Activated T-helper 1 cell treated with anti-CD3 and anti-CD28 coated beads, Interleukin-12 subunit alpha, Interleukin-12 subunit beta, Interleukin-2, Interleukin-4 antibody, amounts not matched to agents 30 ng/mL and 10 ng/mL and 1 ng/mL, durations not matched to agents 14 hours and 24 hours and 36 hours (primary cell): ENCODE results near the gene ARL16. TPM values are rescaled to one million over a fixed set of nuclear protein-coding genes. Genes with fewer than 3 reads are reported as not detected.

Experiments
- DNase-seq: peaks from one replicate; pipeline ENCODE4 v3.0.0; 2021; ENCODE audit warnings: low spot score
- H3K27ac Mint-ChIP-seq: one replicate; pipeline ENCODE4 v1.8.0; 2021; ENCODE audit warnings: mild to moderate bottlenecking, mixed read lengths
- H3K27me3 Mint-ChIP-seq: one replicate; pipeline ENCODE4 v1.8.0; 2022; ENCODE audit warnings: mild to moderate bottlenecking, moderate library complexity, mixed read lengths; ENCODE audit not compliant: insufficient read depth
- H3K36me3 Mint-ChIP-seq: one replicate; pipeline ENCODE4 v1.8.0; 2021; ENCODE audit warnings: low read depth, mixed read lengths
- H3K4me1 Mint-ChIP-seq: one replicate; pipeline ENCODE4 v1.8.0; 2021; ENCODE audit warnings: low read depth, mixed read lengths
- H3K4me3 Mint-ChIP-seq: one replicate; pipeline ENCODE4 v1.8.0; 2021; ENCODE audit warnings: mild to moderate bottlenecking, moderate library complexity, mixed read lengths
- H3K9me3 Mint-ChIP-seq: one replicate; pipeline ENCODE4 v1.8.0; 2021; ENCODE audit warnings: mixed read lengths
- intact Hi-C: fragments of 100-400 bp; cut with micrococcal nuclease; formaldehyde crosslinking; loops from one replicate; pipeline ENCODE4 v1.15.1; 2024
- total RNA-seq: library from RNA; stranded (reverse); gene quantifications from 2 replicates; pipeline ENCODE4 v1.2.3, GENCODE V29; 2022

ARL16 gene
- total RNA-seq, 1 donor from 2014 or later, result 37.6 TPM

DNA sequence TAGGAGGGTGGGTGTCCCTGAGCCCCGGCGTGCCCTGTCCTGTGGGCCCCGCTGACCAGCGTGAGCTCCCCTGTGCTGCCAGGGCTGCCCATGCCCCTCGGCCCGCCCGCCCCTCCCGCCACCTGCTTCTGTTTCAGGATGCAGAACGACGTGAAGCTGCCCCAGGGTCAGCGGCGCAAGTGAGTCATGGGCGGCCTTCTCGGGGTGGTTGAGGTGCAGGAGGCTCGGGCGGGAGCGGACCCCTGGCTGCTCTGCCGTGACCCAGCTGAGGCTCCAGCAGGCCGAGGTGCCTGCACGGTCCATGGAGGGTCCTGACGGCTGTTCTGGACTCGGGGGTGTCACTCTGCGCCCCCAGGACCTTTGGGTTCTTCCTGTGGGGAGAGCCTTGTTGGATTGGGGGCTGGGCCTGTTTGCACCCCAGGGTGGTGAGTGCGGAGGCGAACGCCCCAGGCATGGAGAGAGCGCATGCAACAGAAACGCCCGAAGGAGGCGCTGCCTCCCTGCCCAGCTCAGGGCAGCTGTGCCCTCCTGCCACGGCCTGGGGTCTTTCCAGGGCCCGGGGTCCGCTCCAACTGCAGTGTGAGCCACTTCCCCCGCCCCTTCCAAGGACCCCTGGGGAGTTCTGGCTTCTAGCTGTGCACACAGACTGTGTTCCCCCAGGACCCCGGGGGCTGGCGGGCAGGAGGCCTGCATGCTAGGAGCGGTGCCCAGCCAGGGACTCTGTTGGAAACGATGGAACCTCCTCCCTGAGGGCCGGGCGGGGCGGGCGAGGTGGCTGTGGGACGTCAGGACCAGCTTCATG lies 32.5 kb upstream of the ARL16 start:
- Mint-ChIP-seq H3K27me3 (no peaks in the 10 kb centered on the region), H3K9me3 (no peaks in the 10 kb centered on the region), H3K4me1 (peaks cover 8% of the 10 kb centered on the region), H3K27ac (no peak overlapping the region), H3K4me3 (no peak overlapping the region), H3K36me3 (no peaks in the 10 kb centered on the region)
- DNase-seq, result no peak
- intact Hi-C loops, result no loop called here

GRCh38 chr17:81715107-81715871 lies 31.7 kb upstream of the ARL16 start:
- H3K9me3 Mint-ChIP-seq, result no peaks in the 10 kb centered on the region
- H3K4me3 Mint-ChIP-seq, result no peak overlapping the region
- H3K36me3 Mint-ChIP-seq, result no peaks in the 10 kb centered on the region
- H3K27me3 Mint-ChIP-seq, result no peaks in the 10 kb centered on the region
- peaks cover 13% of the 10 kb centered on the region for H3K4me1 Mint-ChIP-seq
- no peak for DNase-seq
- intact Hi-C loops, result no loop called here
- no peak overlapping the region for H3K27ac Mint-ChIP-seq

- Mint-ChIP-seq H3K27me3 (no peaks in the 10 kb centered on the region), H3K36me3 (peaks cover 5% of the 10 kb centered on the region), H3K27ac (no peak overlapping the region), H3K9me3 (no peaks in the 10 kb centered on the region), H3K4me1 (peaks cover 13% of the 10 kb centered on the region), H3K4me3 (peak overlapping the region; percentile 26)
- intact Hi-C loops, result loop anchor here (5.0 kb wide), 1 partner anchor 308 kb away; the partner anchor contains the start of genes CENPX and LRRC45
- no peak for DNase-seq
These were observed 31.0 kb upstream of the ARL16 start for GRCh38 chr17:81714412-81715106.

GRCh38 chr17:81713556-81714411 lies 30.2 kb upstream of the ARL16 start:
- H3K9me3 Mint-ChIP-seq, result no peaks in the 10 kb centered on the region
- DNase-seq, result no peak
- intact Hi-C loops, result loop anchor here (5.0 kb wide), 1 partner anchor 309 kb away; the partner anchor contains the start of genes CENPX and LRRC45
- H3K36me3 Mint-ChIP-seq, result peaks cover 8% of the 10 kb centered on the region
- H3K27ac Mint-ChIP-seq, result no peak overlapping the region
- no peaks in the 10 kb centered on the region for H3K27me3 Mint-ChIP-seq
- peak overlapping the region; percentile 90 for H3K4me3 Mint-ChIP-seq
- peaks cover 13% of the 10 kb centered on the region for H3K4me1 Mint-ChIP-seq

GRCh38 chr17:81713004-81713555 lies 29.5 kb upstream of the ARL16 start:
- no peaks in the 10 kb centered on the region for H3K27me3 Mint-ChIP-seq
- intact Hi-C loops, result loop anchor here (5.0 kb wide), 1 partner anchor 309 kb away; the partner anchor contains the start of genes CENPX and LRRC45
- no peaks in the 10 kb centered on the region for H3K9me3 Mint-ChIP-seq
- peaks cover 9% of the 10 kb centered on the region for H3K36me3 Mint-ChIP-seq
- no peak for DNase-seq
- peak overlapping the region; percentile 90 for H3K4me3 Mint-ChIP-seq
- H3K4me1 Mint-ChIP-seq, result peaks cover 13% of the 10 kb centered on the region
- H3K27ac Mint-ChIP-seq, result peak overlapping the region; percentile 79

DNA sequence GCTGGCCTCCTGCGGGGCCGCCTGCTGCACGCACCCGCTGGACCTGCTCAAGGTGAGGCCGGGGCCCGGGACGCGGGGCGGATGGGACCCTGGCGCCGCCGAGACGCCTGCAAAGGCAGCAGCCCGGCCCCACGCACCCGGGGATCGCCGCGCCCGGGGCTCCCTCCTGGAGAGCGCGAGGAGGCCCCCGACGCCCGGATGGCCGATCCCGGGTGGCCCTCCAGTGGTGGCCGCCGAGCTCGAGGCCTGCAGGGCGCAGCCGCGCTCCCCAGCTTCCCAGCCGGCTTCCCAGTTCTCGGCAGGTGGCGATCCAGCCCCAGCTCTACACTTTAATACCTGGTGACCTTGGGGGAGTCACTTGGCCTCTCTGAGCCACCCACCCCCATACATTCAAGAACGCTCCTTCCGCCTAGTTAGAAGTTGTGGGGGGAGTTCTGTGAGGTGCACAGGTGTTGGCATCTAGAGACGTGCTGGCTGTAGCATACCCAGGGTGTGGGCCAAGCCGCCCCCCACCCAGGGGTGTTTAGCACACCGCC lies 28.9 kb upstream of the ARL16 start:
- peaks cover 9% of the 10 kb centered on the region for H3K36me3 Mint-ChIP-seq
- H3K9me3 Mint-ChIP-seq, result no peaks in the 10 kb centered on the region
- H3K4me1 Mint-ChIP-seq, result peaks cover 13% of the 10 kb centered on the region
- H3K27ac Mint-ChIP-seq, result peak overlapping the region; percentile 79
- no peak for DNase-seq
- intact Hi-C loops, result loop anchor here (1.0 to 5.0 kb wide), 4 partner anchors 9 to 310 kb away; partner anchors contain the start of genes CENPX, LRRC45, MRPL12 and P4HB
- peak overlapping the region; percentile 90 for H3K4me3 Mint-ChIP-seq
- H3K27me3 Mint-ChIP-seq, result no peaks in the 10 kb centered on the region

DNA sequence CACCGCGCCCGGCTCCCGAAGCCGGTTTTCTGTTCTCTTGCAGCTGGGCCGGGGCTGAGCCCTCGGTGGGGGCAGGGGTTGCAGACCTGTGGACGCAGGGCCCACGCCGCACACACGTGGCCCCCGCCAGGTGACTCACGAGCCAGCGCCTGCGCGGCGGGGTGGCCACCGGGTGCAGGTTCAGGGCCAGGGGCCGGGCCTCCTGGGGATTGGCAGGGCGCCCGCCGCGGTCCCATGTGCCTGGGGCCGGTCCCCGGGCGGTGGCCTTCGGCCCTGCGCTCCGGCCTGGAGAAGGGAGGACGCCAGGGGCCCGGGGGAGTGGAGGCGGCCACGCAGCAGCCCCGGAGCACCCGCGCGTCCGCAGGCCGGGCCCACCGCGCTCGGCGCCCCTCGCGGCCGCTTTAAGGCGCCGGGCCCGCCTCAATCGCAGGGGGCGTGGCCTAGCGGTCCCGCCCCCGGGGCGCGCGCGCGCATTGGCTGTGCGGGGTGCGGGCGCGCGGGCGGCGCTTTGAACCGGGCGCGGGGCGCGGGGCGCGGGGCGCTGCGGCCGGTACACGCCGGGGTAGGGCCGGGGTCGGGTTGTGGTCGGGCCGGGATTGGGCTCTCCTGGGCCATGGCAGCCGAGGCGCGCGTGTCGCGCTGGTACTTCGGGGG lies 28.3 kb upstream of the ARL16 start, which contains the start of gene SLC25A10:
TSS of gene SLC25A10 (plus strand) at position 471 of the 654 bp plus-strand sequence. CDS start at position 614, 143 bp downstream.
- DNase-seq, result peak; percentile 81
- no peaks in the 10 kb centered on the region for H3K9me3 Mint-ChIP-seq
- H3K27me3 Mint-ChIP-seq, result no peaks in the 10 kb centered on the region
- H3K27ac Mint-ChIP-seq, result peak within 1 kb of the TSS; percentile 79
- H3K36me3 Mint-ChIP-seq, result peaks cover 12% of the 10 kb centered on the region
- intact Hi-C loops, result loop anchor here (1.0 to 5.0 kb wide), 5 partner anchors 9 to 310 kb away; partner anchors contain the start of genes ARL16, CENPX, LRRC45 and MRPL12
- H3K4me3 Mint-ChIP-seq, result peak within 1 kb of the TSS; percentile 90
- peaks cover 13% of the 10 kb centered on the region for H3K4me1 Mint-ChIP-seq

- intact Hi-C loops, result loop anchor here (1.0 to 5.0 kb wide), 2 partner anchors 27 to 312 kb away; partner anchors contain the start of genes ARL16, CENPX and LRRC45
- Mint-ChIP-seq H3K9me3 (no peaks in the 10 kb centered on the region), H3K36me3 (peaks cover 23% of the 10 kb centered on the region), H3K27ac (peak overlapping the region; percentile 48), H3K4me3 (peak overlapping the region; percentile 80), H3K27me3 (no peaks in the 10 kb centered on the region), H3K4me1 (peaks cover 15% of the 10 kb centered on the region)
- no peak for DNase-seq
These were observed 27.1 kb upstream of the ARL16 start for GRCh38 chr17:81710514-81711308.

DNA sequence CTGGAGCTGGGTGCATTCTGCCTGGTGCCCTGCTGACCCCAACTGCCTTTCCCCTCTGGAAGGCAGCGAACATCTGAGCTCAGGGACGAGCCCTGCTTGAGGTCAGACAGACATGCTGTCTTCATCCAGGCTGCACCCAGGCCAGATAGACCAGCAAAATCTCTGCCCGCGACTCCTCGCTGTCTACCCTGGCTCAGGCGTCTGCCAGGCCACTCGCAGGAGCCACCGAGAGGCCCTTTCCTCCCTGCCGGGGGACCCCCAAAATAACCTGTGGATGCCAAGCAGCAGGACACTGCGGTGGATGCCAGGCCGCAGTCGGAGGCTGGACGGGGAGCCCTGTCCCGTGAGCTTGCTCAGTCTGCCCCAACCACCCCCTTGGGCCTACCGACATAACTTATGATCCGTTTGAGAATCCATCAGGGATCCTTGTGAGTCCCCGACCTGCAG lies 25.2 kb upstream of the ARL16 start:
- Mint-ChIP-seq H3K27me3 (no peaks in the 10 kb centered on the region), H3K4me1 (peaks cover 24% of the 10 kb centered on the region), H3K9me3 (no peaks in the 10 kb centered on the region), H3K4me3 (no peak overlapping the region), H3K27ac (no peak overlapping the region), H3K36me3 (peaks cover 33% of the 10 kb centered on the region)
- intact Hi-C loops, result no loop called here
- no peak for DNase-seq

DNA sequence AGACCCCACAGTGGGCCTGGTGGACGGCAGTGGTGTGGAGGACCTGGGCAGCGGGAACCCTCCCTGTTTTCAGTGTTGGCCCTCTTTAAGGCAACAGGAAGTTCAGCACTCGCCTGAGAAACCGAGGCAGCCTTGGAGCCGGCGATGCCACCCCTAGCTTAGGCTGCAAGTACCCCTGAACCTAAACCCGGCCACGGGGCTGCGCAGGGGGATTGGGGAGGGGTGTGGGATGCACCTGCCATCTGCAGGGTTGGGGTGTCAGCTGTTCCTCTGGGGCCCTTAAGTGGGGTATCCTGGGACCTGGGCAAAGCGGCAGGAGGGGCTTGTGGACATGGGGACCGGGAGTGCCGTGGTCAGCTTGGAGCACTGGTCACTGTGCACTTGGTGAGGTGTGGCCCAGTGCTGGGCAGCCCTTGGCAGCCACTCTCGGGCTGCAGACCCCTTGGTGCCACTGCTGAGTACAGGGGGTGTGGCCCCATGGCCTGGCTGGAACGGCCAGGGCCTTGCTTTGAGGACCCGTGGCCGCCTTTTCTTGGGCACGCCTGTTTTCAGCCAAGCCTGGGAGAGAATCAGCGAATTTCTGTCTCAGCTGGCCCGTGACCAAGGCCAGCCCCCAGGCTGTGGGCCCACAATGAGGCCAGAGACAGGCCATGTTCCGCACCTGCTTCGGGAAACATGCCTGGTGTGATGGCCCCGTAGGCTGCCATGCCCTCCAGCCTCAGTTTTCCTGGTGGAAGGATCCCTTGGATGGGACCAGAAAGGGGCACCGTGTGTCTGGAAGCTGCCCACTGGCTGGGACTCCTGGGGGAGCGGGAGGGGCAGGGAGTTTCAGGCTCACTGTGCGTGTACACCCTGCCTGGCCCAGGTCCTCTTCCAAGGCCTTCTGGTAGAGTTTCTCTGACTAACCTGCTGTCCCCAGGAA lies 24.4 kb upstream of the ARL16 start:
- no peak for DNase-seq
- no peak overlapping the region for H3K27ac Mint-ChIP-seq
- peaks cover 20% of the 10 kb centered on the region for H3K4me1 Mint-ChIP-seq
- no peaks in the 10 kb centered on the region for H3K9me3 Mint-ChIP-seq
- no peak overlapping the region for H3K4me3 Mint-ChIP-seq
- H3K36me3 Mint-ChIP-seq, result peaks cover 33% of the 10 kb centered on the region
- intact Hi-C loops, result no loop called here
- no peaks in the 10 kb centered on the region for H3K27me3 Mint-ChIP-seq
